ENCODE results near the gene DHX30.
"Not testable (repeated sequence)": the region's sequence is repeated elsewhere in the genome, so short reads cannot be mapped to it uniquely, and the experiment has no call there.

Gene DHX30

GRCh38 chr3:47854720-47855455 is 52.0 kb downstream of the DHX30 start:
- DNase-seq, result no peak

GRCh38 chr3:47855461-47856383 is 52.8 kb downstream of the DHX30 start:
- no peak for DNase-seq

- DNase-seq, result no peak
These were observed 53.7 kb downstream of the DHX30 start for GRCh38 chr3:47856669-47857068.

- DNase-seq, result no peak
These were observed 54.2 kb downstream of the DHX30 start for GRCh38 chr3:47857151-47857550.

- DNase-seq, result no peak
These were observed 57.1 kb downstream of the DHX30 start for GRCh38 chr3:47859956-47860605.

GRCh38 chr3:47863391-47864128 is 60.6 kb downstream of the DHX30 start:
- DNase-seq, result no peak

GRCh38 chr3:47865192-47865591 is 62.3 kb downstream of the DHX30 start:
- DNase-seq, result no peak

GRCh38 chr3:47867451-47868044 is 64.6 kb downstream of the DHX30 start:
- no peak for DNase-seq

GRCh38 chr3:47868306-47868705 is 65.4 kb downstream of the DHX30 start:
- DNase-seq, result no peak

- no peak for DNase-seq
These were observed 67.2 kb downstream of the DHX30 start for GRCh38 chr3:47870156-47870555.

- no peak for DNase-seq
These were observed 67.8 kb downstream of the DHX30 start for GRCh38 chr3:47870702-47871260.

GRCh38 chr3:47871389-47871788 is 68.5 kb downstream of the DHX30 start:
- DNase-seq, result no peak

- DNase-seq, result no peak
These were observed 70.0 kb downstream of the DHX30 start for GRCh38 chr3:47872916-47873315.

- DNase-seq, result no peak
These were observed 71.5 kb downstream of the DHX30 start for GRCh38 chr3:47874438-47874837.

- no peak for DNase-seq
These were observed 72.0 kb downstream of the DHX30 start for GRCh38 chr3:47874913-47875312.

- DNase-seq, result no peak
These were observed 74.4 kb downstream of the DHX30 start for GRCh38 chr3:47877290-47877689.

GRCh38 chr3:47877719-47878118 is 74.8 kb downstream of the DHX30 start:
- DNase-seq, result no peak

GRCh38 chr3:47882338-47882737 is 79.4 kb downstream of the DHX30 start:
- DNase-seq, result no peak

GRCh38 chr3:47884603-47885002 is 81.7 kb downstream of the DHX30 start:
- DNase-seq, result no peak

- DNase-seq, result no peak
These were observed 82.2 kb downstream of the DHX30 start for GRCh38 chr3:47885168-47885567.

- DNase-seq, result not testable (repeated sequence)
These were observed 85.1 kb downstream of the DHX30 start for GRCh38 chr3:47887991-47888390.
